Pancreas (tissue), 10 donors: Measurements from ENCODE around the gene GRIK3. TPM values are rescaled to one million over a fixed set of nuclear protein-coding genes. Genes with fewer than 3 reads are reported as not detected.

Experiments used
- ATAC-seq, 4 donors: fragments of 200-7000 bp; cut with Tn5 transposase; one replicate each; pipeline versions ENCODE4 v1.8.0 to v1.9.1; 2020; ENCODE audit warnings: mild to moderate bottlenecking in 4 of 4, moderate library complexity in 4 of 4
- DNase-seq, 6 donors: peaks; one replicate each; pipeline ENCODE4 v3.0.0-alpha.2; 2020
- FAIRE-seq: peaks from 2 replicates; lab custom pipeline; 2012; peaks lifted over from hg19 to GRCh38; lab: Jason Lieb, UNC
- H3K27ac ChIP-seq, 4 donors: fragments of 200-600 bp; sonication (generic); 1 replicate in 3 of 4; 2 replicates in 1 of 4; pipeline versions ENCODE4 v1.5.0 to v1.8.0; 2020
- H3K27me3 ChIP-seq, 4 donors: fragments of 200-600 bp; one replicate each; pipeline ENCODE4 v1.8.0; 2021
- H3K36me3 ChIP-seq, 3 donors: fragments of 200-600 bp; sonication (generic) in 1 of 3; one replicate each; pipeline versions ENCODE4 v1.5.0 to v1.8.0; 2020 to 2021
- H3K4me1 ChIP-seq, 3 donors: fragments of 200-600 bp; one replicate each; pipeline ENCODE4 v1.8.0; 2021
- H3K4me3 ChIP-seq, 4 donors: fragments of 200-600 bp; sonication (generic) in 2 of 4; one replicate each; pipeline versions ENCODE4 v1.5.0 to v1.8.0; 2020 to 2021
- H3K9me3 ChIP-seq, 4 donors: fragments of 200-600 bp; one replicate each; pipeline ENCODE4 v1.8.0; 2021
- WGBS, 2 donors: extraction: QIAGEN DNeasy Blood & Tissue Kit; methylation state at CpG; one replicate each; pipeline ENCODE4 v1.1.7; 2013; 5-methylcytosine and 5-hydroxymethylcytosine counted together
- intact Hi-C, 3 donors: fragments of 100-400 bp; cut with DNase I; formaldehyde crosslinking; loops; one replicate each; pipeline versions ENCODE4 v1.11.1 to v1.14.2; 2022
- polyA plus RNA-seq, 2 donors: library from polyadenylated mRNA; stranded (reverse); fragments of 200-250 nt; gene quantifications; one replicate each; pipeline ENCODE4 v1.2.3, GENCODE V29; 2013
- total RNA-seq, 6 donors: library from RNA; stranded (reverse); fragmentation: NEBNext Ultra II Directional in 4 of 6; extraction: Animal tissue kit (Norgen Biotek cat#: 25700) in 4 of 6; gene quantifications; one replicate each; pipeline versions ENCODE4 v1.2.1 to v1.2.4, GENCODE V29; 2021 to 2023
- TF ChIP-seq, protein P1 (sequence below), 4 donors: fragments of 200-600 bp; sonication (generic) in 3 of 4; IDR thresholded peaks; one replicate each; pipeline versions ENCODE4 v1.5.0 to v1.8.0; 2021; ENCODE audit warnings: antibody characterized with exemption in 4 of 4
- donor health status: healthy with polysubstance abuse.
- donor health status: DM: no; HTN: no; CAD: no; lungs with moderate emphysema.
- donor health status: DM: no; HTN: no; CAD: no.
- donor health status: control.
- donor health status: control.
- donor health status: Bipolar disorder and iron deficiency.
- donor health status: DM: yes; HTN: yes; CAD: no.
- donor health status: DM: no; HTN: no; CAD: no.
- donor health status: DM: no; HTN: no; CAD: no.
- donor health status: DM: yes; HTN: yes; CAD: no.

GRIK3 gene
- total and polyA plus RNA-seq, 8 donors: 0.08 to 0.47 (median 0.23) TPM

DNA sequence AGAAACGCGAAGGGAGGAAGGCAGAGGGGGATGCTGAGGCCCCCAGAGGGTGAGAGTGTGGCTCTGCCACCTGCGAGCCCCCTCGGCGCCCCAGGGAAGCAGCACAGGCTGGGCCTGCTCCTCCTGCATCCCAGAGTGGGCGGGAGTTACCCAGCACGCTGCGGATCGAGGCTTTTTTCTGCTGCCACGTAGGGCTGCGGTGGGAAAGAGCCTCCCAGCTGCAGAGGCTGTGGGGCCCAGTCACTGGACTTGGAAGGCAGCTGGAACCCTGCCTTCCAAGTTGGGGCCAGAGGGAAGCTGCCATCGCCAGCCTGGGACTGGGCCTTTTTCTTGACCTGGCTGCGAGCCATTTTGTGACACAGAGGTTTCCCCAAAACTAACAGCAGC lies 2.3 kb upstream of the GRIK3 start:
- WGBS, 2 donors: 34 to 41% methylated on average over 13 of the region's 13 CpGs
- no peak overlapping the region for H3K27ac ChIP-seq
- no peaks in the 10 kb centered on the region for H3K4me1 ChIP-seq
- FAIRE-seq: no peak
- TF ChIP-seq, protein P1, sequence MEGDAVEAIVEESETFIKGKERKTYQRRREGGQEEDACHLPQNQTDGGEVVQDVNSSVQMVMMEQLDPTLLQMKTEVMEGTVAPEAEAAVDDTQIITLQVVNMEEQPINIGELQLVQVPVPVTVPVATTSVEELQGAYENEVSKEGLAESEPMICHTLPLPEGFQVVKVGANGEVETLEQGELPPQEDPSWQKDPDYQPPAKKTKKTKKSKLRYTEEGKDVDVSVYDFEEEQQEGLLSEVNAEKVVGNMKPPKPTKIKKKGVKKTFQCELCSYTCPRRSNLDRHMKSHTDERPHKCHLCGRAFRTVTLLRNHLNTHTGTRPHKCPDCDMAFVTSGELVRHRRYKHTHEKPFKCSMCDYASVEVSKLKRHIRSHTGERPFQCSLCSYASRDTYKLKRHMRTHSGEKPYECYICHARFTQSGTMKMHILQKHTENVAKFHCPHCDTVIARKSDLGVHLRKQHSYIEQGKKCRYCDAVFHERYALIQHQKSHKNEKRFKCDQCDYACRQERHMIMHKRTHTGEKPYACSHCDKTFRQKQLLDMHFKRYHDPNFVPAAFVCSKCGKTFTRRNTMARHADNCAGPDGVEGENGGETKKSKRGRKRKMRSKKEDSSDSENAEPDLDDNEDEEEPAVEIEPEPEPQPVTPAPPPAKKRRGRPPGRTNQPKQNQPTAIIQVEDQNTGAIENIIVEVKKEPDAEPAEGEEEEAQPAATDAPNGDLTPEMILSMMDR (IDR thresholded peaks at IDR 0.05): no peak
- no peak for DNase-seq
- intact Hi-C loops: no loop called here
- H3K27me3 ChIP-seq: peaks cover 0 to 19% (median 4%) of the 10 kb centered on the region in 4 donors
- H3K4me3 ChIP-seq: no peak overlapping the region
- no peaks in the 10 kb centered on the region for H3K9me3 ChIP-seq
- H3K36me3 ChIP-seq: no peaks in the 10 kb centered on the region
- ATAC-seq: no peak

GRCh38 chr1:37035796-37036666 lies 1.7 kb upstream of the GRIK3 start:
- TF ChIP-seq, protein P1 (IDR thresholded peaks at IDR 0.05): no peak
- no peak for FAIRE-seq
- H3K9me3 ChIP-seq: no peaks in the 10 kb centered on the region
- no peak overlapping the region for H3K4me3 ChIP-seq
- ATAC-seq: no peak
- intact Hi-C loops: no loop called here
- DNase-seq: no peak
- no peak overlapping the region for H3K27ac ChIP-seq
- H3K36me3 ChIP-seq: no peaks in the 10 kb centered on the region
- peaks cover 0 to 23% (median 4%) of the 10 kb centered on the region in 4 donors for H3K27me3 ChIP-seq
- WGBS, 2 donors: 19 to 27% methylated on average over 20 of the region's 20 CpGs
- H3K4me1 ChIP-seq: no peaks in the 10 kb centered on the region

GRCh38 chr1:37035014-37035691 lies 838 bp upstream of the GRIK3 start:
- DNase-seq: no peak
- Histone ChIP-seq H3K27me3 (peaks cover 0 to 23% (median 4%) of the 10 kb centered on the region in 4 donors), H3K36me3 (no peaks in the 10 kb centered on the region), H3K27ac (no peak overlapping the region), H3K4me3 (peak overlapping the region in 1 of 4 donors; percentile 20), H3K9me3 (no peaks in the 10 kb centered on the region), H3K4me1 (no peaks in the 10 kb centered on the region)
- no peak for FAIRE-seq
- TF ChIP-seq, protein P1 (IDR thresholded peaks at IDR 0.05): no peak
- intact Hi-C loops: no loop called here
- WGBS, 2 donors: 12 to 22% methylated on average over 27 of the region's 27 CpGs
- no peak for ATAC-seq

DNA sequence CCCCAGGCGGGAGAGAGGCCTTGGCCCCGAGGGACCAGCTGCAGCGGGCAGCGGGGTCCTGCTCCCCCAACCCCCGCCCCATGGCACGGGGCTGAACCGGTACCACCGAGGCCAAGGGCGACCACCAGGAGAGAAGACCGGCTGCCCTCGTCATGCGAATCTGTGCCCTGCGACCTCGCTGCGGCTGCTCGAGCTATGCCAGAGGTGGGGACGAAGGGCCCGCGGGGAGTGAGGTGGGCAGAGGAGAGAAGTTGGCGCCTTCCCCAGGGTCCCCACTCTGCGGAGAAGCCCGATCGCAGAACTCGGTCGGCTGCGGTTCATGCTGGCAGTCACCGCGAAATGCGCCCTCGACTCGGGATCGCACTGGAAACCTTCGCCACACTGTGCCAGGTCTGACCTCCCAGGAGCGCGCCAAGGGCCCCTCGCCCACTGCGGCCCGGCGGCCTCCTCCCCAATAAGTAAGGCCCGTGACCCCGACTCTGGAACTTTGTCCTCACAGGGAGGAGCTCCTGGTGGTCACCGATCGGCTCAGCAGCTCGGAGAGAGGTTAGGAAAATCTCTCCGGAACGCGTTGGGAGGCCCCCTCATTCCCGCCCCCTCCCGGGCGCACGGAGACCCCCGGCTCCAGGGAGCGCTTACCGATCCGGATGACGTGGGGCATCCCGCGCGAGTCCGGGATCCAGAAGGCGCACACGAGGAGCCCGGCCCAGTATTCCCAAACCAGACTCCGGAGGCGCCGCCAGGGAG lies 787 bp downstream of the GRIK3 start:
- H3K4me3 ChIP-seq: no peak overlapping the region
- no peaks in the 10 kb centered on the region for H3K9me3 ChIP-seq
- 1 to 2% methylated on average over 60 to 66 of the region's 66 CpGs for WGBS, 2 donors
- intact Hi-C loops: no loop called here
- no peak overlapping the region for H3K27ac ChIP-seq
- FAIRE-seq (no peak), DNase-seq (no peak), ATAC-seq (no peak)
- TF ChIP-seq, protein P1 (IDR thresholded peaks at IDR 0.05): no peak
- H3K27me3 ChIP-seq: peaks cover 0 to 33% (median 5%) of the 10 kb centered on the region in 4 donors
- H3K36me3 ChIP-seq: no peaks in the 10 kb centered on the region
- no peaks in the 10 kb centered on the region for H3K4me1 ChIP-seq
